ENCODE results near the gene GDI1. TPM values are rescaled to one million over a fixed set of nuclear protein-coding genes. Genes with fewer than 3 reads are reported as not detected.

The GDI1 gene
- total and polyA plus RNA-seq, 2 of the 8 experiments (the other 6 are each of a cell fraction or from before 2014, with no cell fraction given): 83.1 to 136 TPM

GRCh38 chrX:154490414-154491083 lies 53.6 kb downstream of the GDI1 start, which contains the start of gene SLC10A3:
TSS of gene SLC10A3 (minus strand) at chrX:154490629. CDS start at chrX:154488940, 1,689 bp downstream.
- no peak within 1 kb of the TSS for H2BK120ac ChIP-seq (replicated peaks; ENCODE audit: low read depth, low read length)
- no peak within 1 kb of the TSS for H2AK5ac ChIP-seq (ENCODE audit: low read depth, low read length)
- peak within 1 kb of the TSS; percentile 30 for H3K56ac ChIP-seq (replicated peaks; ENCODE audit: insufficient read length, low read depth, low read length)
- no peak within 1 kb of the TSS for H2BK20ac ChIP-seq (ENCODE audit: low read length)
- peak within 1 kb of the TSS; percentile 40 to 66 (median 49) for H3K4me3 ChIP-seq (ENCODE audit: extremely low read depth in 1 of 4, insufficient read depth in 2 of 4, low read depth in 3 of 4, low read length in 4 of 4)
- H3K9me3 ChIP-seq (ENCODE audit: insufficient read depth in 2 of 2, low read depth in 1 of 2, low read length in 1 of 2): no peaks in the 10 kb centered on the region
- H3K9ac ChIP-seq (replicated peaks in 1 of 4; ENCODE audit: extremely low read depth in 1 of 4, low read depth in 3 of 4, low read length in 3 of 4): peak within 1 kb of the TSS in 3 of 4 experiments; percentile 35 to 50 (median 48); a peak in 5 of 7 replicates
- peak; percentile 71 for FAIRE-seq
- peak within 1 kb of the TSS; percentile 42; the same call in 1 of the 2 replicates for H3K27ac ChIP-seq (ENCODE audit: low read depth, low read length)
- ChIA-PET POLR2A (ENCODE audit: partially characterized antibody) (interaction anchor here (0.6 to 1.6 kb wide), 10 partner anchors 9 to 460 kb away, joined by 3 to 7 read pairs (median 4); partner anchors contain the start of genes DNASE1L1 and IKBKG), CTCF (ENCODE audit: partially characterized antibody) (interaction anchor here (1.4 to 2.7 kb wide), 5 partner anchors 15 to 117 kb away, joined by 3 to 14 read pairs (median 4); no protein-coding TSS in a partner anchor)
- no peaks in the 10 kb centered on the region for H3K79me1 ChIP-seq (ENCODE audit: low read depth, low read length)
- H3K23me2 ChIP-seq (ENCODE audit: low read depth, low read length): no peaks in the 10 kb centered on the region; the same call in 1 of the 2 replicates
- peaks cover 0 to 1% of the 10 kb centered on the region in 2 experiments for H4K20me1 ChIP-seq (replicated peaks in 1 of 2; ENCODE audit: control insufficient read depth in 1 of 2, insufficient read depth in 2 of 2, low read length in 2 of 2)
- H3K4ac ChIP-seq (replicated peaks; ENCODE audit: insufficient read length, low read depth, low read length): no peak within 1 kb of the TSS
- DNase-seq (ENCODE audit: low read depth in 1 of 2, low spot score in 2 of 2): peak; percentile 78 to 85
- H4K8ac ChIP-seq (ENCODE audit: extremely low read depth, insufficient read depth, low read length): no peak within 1 kb of the TSS; the same call in 1 of the 2 replicates
- no peak within 1 kb of the TSS for H3K14ac ChIP-seq (ENCODE audit: insufficient read length)
- no peak within 1 kb of the TSS for H2BK12ac ChIP-seq (ENCODE audit: low read depth, low read length)
- H2AFZ ChIP-seq (ENCODE audit: low read length): 0 out of 2 replicates have a peak within 1 kb of the TSS, but pooled peaks have one; percentile 70
- H3K23ac ChIP-seq (ENCODE audit: insufficient read length): no peak within 1 kb of the TSS
- peak within 1 kb of the TSS; percentile 69 to 72 for H3K4me2 ChIP-seq (ENCODE audit: insufficient read depth in 1 of 2, low read depth in 2 of 2, low read length in 2 of 2)
- no peak within 1 kb of the TSS; the same call in 1 of the 2 replicates for H2BK5ac ChIP-seq (ENCODE audit: low read depth, low read length)
- peaks cover 0 to 9% (median 3%) of the 10 kb centered on the region in 4 experiments; a peak in 4 of 7 replicates for H3K4me1 ChIP-seq (replicated peaks in 1 of 4; ENCODE audit: control insufficient read depth in 3 of 4, insufficient read depth in 4 of 4, low read length in 3 of 4)
- no peak within 1 kb of the TSS for H2BK15ac ChIP-seq (ENCODE audit: low read length)
- H3K36me3 ChIP-seq (ENCODE audit: control insufficient read depth in 2 of 4, insufficient read depth in 4 of 4, low read length in 3 of 4): no peaks in the 10 kb centered on the region; a peak in 1 of 8 replicates
- whole genome bisulfite sequencing, 2 experiments (ENCODE audit: extremely low coverage in 1 of 2, insufficient coverage in 1 of 2, insufficient read length in 1 of 2, insufficient replicate concordance in 2 of 2, low coverage in 1 of 2, low lambda C conversion rate in 2 of 2, missing lambda C conversion rate in 1 of 2): 0% methylated on average over 9 of the region's 71 CpGs; no CpG with 5 or more reads in 1 of the 2 experiments
- H3K27me3 ChIP-seq (replicated peaks in 1 of 4; ENCODE audit: control insufficient read depth in 3 of 4, extremely low read depth in 1 of 4, insufficient read depth in 3 of 4, low read length in 3 of 4): no peaks in the 10 kb centered on the region; a peak in 1 of 7 replicates
- no peak within 1 kb of the TSS for H4K5ac ChIP-seq (ENCODE audit: insufficient read length, low read depth, low read length)
- no peak within 1 kb of the TSS for H4K91ac ChIP-seq (replicated peaks; ENCODE audit: insufficient read length, low read length)
- H3K18ac ChIP-seq (ENCODE audit: extremely low read depth, low read length): no peak within 1 kb of the TSS
- no peaks in the 10 kb centered on the region for H3K79me2 ChIP-seq (ENCODE audit: control insufficient read depth in 1 of 2, insufficient read depth in 2 of 2, low read length in 2 of 2)
- TF ChIP-seq JUND (IDR thresholded peaks at IDR 0.05; ENCODE audit: low read length): no peak
- no peak for TF ChIP-seq ASH2L (IDR thresholded peaks at IDR 0.05; ENCODE audit: low read length)
- no peak for TF ChIP-seq EP300 (IDR thresholded peaks at IDR 0.05; ENCODE audit: borderline replicate concordance in 1 of 2, low read depth in 2 of 2, low read length in 2 of 2)

All from H1 (cell line).